ENCODE results near the gene GNPDA2.

Gene GNPDA2

GRCh38 chr4:44678094-44679041 is 48.0 kb downstream of the GNPDA2 start, which contains the start of gene GUF1:
TSS of gene GUF1 (plus strand) at chr4:44678420. CDS start at chr4:44678623, 203 bp downstream.
- DNase-seq: peak; percentile 86 to 90

GRCh38 chr4:44675366-44675765 is 51.0 kb downstream of the GNPDA2 start:
- no peak for DNase-seq

DNA sequence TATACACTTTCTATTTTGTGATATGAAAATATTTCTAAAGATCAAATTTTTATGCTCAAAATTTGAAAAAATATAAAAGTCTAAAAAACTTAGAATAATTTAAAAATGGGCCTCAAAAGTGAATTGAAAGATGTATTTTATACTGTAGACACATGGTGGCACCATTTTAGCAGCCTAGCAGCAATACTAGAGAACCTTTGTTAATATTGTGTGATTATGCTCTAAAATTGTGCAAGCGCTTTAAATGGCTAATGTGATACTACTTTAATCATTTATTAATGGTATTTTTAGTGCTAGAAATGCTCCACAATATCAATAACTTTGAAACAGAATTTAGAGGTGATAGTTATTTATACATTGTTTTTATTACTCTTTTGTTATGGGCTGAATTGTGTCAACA is 51.9 kb downstream of the GNPDA2 start:
- DNase-seq: no peak

DNA sequence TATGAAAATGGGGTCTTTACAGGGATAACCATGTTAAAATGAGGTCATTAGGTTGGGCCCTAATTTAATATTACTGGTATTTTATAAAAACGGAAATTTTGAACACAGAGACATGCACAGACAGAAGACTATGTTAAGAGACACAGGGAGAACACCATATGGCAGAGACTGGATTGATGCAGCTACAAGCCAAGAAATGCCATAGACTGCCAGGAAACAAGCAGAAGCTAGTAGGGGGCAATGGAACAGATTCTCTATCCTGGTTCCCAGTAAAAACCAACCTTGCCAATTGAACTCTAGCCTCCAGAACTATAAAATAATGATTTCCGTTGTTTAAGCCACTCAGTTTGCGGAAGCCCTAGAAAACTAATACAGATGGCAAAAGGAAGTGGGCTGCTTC is 54.7 kb downstream of the GNPDA2 start:
- no peak for DNase-seq

- DNase-seq: no peak
These were observed 55.7 kb downstream of the GNPDA2 start for GRCh38 chr4:44670506-44671199.

- DNase-seq: no peak
These were observed 57.8 kb downstream of the GNPDA2 start for GRCh38 chr4:44668526-44668925.

DNA sequence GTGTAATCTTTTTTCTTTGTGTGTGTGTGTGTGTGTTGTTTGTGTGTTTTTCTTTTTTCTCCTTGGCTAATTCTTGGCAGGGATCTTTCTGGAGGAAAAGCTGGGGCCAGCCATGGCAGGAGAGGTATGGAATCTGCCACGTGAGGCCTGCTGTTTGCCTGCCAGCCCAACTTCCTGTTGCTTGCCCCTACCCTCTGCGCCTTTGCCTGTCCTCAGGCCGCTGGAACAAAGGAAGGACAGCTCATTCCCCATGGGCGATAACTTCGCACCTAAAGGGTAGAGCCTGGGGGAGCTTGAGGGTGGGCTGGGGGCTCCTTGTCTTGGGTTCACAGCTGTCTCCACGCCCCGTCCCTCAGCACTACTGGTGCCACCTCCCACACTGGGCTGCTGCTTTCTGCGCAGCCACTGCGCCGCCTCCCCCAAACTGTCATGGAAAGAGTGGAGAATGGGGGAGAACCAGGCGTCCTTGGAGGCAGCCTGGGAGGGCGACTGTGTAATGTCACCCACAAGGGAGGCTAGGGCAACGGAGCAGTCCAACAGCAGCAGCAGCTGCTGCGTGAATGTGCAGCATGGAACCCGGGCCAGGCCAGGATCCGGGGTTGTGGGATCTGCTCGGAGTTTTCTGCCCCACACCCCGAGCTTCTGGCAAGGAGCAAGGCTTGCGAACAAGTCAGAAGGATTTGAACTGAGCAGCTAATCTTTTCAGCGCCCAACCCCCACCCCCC is 62.7 kb downstream of the GNPDA2 start:
- DNase-seq: no peak

- DNase-seq: no peak
These were observed 63.7 kb downstream of the GNPDA2 start for GRCh38 chr4:44662623-44663005.

GRCh38 chr4:44661940-44662622 is 64.3 kb downstream of the GNPDA2 start:
- no peak for DNase-seq

GRCh38 chr4:44660396-44660795 is 66.0 kb downstream of the GNPDA2 start:
- no peak for DNase-seq

DNA sequence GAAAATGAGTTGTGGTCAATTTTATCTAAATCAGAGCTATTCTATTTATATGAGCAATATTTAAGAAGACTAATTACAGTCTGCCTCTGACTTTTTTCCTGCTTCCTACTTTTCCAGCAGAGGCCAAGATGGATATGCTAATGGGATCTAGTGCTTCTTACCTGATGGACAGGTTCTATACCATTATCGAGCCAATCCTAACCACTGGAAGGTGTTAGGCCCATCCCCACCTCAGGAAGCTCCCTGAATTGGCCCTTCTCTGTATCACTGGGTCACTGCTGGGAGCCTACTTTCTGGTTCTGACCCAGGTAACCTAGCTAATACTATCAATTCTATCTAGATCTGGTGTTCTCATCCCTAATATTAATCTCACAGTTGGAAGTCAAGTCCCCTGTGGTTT is 74.4 kb downstream of the GNPDA2 start:
- DNase-seq: no peak
